Limb (tissue), 2 donors: ENCODE results near the gene RAN.
"Not testable (repeated sequence)": the region's sequence is repeated elsewhere in the genome, so short reads cannot be mapped to it uniquely, and the experiment has no call there.

Source experiments
- DNase-seq, 2 donors: peaks; one replicate each; pipeline ENCODE4 v3.0.0-alpha.2; 2016; ENCODE audit errors: extremely low spot score in 2 of 2

The RAN gene

DNA sequence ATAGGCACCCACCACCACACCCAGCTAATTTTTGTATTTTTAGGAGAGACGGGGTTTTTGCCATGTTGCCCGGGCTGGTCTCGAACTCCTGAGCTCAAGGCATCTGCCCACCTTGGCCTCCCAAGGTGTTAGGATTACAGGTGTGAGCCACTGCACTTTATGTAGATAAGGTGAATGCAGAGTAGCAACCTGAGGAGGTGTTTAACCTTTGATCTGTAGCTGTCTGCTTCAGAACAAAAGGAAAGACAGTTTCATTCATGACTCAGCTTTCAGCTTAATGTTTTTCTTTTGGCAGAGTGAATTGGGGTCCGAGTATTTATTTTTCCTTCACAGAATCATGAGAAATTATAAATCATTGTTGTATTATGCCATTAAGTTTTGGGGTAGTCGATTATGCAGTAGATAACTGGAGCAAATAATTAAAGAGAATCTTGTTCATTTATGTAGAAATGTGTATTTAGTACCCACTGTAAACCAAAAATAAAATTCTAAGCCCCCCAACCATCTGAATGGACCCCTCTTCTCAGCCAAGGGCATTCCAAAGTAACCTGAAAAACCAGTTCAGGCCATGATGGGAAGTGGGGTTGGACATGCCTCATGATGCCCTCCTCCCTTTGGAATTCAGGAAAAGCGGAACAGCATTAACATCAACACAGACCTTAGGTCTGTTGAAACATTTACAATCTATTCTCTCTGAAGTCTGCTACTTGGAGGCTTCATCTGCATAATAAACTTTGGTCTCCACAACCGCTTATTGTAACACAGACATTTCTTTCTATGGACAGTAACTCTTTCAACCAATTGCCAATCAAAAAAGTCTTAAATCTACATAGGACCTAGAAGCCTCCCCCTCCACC lies 22.1 kb upstream of the RAN start:
- DNase-seq = no peak

DNA sequence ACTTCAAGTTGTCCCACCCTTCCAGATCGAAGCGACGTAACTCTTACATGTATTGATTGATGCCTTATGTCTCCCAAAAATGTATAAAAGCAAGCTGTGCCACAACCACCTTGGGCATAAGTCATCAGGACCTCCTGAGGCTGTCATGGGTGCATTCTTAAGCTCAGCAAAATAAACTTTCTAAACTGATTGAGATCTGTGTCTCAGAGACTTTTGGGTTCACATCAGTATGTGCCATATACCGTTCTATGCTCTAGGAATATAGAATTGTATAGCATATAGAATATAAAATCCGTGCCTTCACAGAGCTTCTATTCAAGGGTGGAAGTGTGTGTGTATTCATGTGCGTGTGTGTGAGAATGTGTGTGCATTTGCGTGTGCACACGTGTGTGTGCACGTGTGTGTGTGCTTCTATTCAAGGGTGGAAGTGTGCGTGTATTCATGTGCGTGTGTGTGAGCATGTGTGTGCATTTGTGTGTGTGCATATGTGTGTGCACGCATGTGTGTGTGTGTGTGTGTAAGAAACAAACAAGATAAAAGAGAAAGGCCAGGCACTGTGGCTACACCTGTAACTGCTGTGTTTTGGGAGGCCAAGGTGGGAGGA lies 21.3 kb upstream of the RAN start:
- no peak for DNase-seq

GRCh38 chr12:130856088-130856487 lies 15.8 kb upstream of the RAN start:
- no peak for DNase-seq

DNA sequence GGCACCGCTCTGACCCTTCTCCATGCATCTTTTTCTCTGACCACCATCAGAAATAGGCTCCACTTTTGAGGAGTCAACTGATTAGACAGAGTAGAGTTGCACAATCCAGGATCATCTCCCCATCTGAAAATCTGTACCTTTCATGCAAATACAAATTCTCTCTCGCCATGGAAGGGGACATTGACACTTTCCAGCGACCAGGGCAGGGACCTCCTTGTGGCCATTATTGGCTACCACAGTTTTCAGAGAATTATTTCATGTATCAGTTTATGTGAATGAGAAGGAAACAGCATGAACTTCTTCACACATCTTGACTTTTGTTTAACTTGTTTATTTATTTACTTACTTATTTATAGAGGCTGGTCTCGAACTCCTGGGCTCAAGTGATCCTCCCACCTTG lies 13.8 kb upstream of the RAN start:
- DNase-seq = no peak

GRCh38 chr12:130859161-130859560 lies 12.7 kb upstream of the RAN start:
- DNase-seq = no peak

- DNase-seq = no peak
Measured at GRCh38 chr12:130860311-130860710, 11.6 kb upstream of the RAN start.

DNA sequence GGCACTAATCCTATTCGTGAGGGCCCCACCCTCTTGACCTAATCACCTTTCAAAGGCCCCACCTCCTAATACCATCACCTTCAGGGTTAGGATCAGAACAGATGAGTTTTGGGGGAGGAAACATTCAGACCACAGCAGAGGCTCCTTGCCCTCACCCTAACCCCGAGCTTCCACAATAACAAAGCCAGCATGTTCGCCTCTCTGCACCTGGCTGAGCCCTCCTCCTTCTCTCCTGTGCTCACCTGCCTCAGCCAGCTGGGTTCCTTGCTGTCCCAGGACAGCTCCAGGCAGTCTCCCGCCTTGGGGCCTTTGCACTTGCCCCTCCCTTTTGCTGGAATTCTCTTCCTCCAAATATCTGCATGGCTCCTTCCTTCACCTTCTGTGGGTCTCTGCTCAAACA lies 9.7 kb upstream of the RAN start:
- no peak for DNase-seq

DNA sequence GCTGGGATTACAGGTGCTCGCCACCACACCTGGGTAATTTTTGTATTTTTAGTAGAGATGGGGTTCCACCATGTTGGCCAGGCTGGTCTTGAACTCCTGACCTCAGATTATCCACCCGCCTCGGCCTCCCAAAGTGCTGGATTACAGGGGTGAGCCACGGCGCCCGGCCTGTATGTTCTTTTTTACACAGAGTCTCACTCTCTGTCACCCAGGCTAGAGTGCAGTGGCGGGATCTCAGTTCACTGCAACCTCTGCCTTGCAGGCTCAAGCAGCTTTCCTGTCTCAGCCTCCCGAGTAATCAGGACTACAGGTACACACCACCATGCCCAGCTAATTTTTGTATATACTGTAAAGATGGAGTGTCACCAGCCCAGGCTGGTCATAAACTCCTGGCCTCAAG lies 9.1 kb upstream of the RAN start:
- DNase-seq = not testable (repeated sequence)

DNA sequence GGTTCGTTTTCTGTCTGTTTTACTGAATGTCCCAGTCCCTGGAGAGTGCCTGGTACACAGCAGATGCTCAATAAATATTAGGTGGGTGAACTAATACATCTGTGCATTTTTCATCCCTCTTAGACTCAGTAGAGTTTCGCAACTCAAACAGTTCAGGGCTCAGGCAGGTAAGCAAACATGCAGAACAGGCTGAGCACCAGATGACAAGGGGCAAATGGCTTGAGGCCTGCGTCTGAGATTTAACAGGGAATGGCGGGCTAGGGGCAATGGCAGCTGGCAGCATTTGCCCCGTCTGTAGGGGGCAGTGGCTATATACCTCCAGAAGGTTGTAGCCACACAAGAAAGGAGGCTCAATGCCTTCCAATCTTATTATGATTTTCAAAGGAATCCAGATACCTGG lies 8.6 kb upstream of the RAN start:
- DNase-seq = no peak

DNA sequence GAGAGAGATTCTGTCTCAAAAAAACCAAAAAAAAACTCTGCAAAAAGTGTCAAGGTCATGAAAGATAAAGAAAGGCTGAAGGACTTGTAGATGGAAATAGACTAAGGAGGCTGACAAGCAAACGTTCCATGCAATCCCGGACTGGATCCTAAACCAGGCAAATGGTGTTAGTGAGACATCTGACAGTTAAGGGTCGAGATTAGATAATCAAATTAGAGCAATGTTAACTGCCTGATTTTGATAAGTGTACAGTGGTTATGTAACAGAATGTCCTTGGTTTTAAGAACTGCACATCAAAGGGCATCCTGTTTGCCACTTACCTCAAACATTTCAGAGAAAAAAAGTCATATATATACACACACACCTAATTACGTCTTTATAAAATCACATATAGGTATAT lies 3.5 kb upstream of the RAN start:
- no peak for DNase-seq

- DNase-seq = peak; percentile 63 to 78
Measured at GRCh38 chr12:130870442-130871285, 1.2 kb upstream of the RAN start.

DNA sequence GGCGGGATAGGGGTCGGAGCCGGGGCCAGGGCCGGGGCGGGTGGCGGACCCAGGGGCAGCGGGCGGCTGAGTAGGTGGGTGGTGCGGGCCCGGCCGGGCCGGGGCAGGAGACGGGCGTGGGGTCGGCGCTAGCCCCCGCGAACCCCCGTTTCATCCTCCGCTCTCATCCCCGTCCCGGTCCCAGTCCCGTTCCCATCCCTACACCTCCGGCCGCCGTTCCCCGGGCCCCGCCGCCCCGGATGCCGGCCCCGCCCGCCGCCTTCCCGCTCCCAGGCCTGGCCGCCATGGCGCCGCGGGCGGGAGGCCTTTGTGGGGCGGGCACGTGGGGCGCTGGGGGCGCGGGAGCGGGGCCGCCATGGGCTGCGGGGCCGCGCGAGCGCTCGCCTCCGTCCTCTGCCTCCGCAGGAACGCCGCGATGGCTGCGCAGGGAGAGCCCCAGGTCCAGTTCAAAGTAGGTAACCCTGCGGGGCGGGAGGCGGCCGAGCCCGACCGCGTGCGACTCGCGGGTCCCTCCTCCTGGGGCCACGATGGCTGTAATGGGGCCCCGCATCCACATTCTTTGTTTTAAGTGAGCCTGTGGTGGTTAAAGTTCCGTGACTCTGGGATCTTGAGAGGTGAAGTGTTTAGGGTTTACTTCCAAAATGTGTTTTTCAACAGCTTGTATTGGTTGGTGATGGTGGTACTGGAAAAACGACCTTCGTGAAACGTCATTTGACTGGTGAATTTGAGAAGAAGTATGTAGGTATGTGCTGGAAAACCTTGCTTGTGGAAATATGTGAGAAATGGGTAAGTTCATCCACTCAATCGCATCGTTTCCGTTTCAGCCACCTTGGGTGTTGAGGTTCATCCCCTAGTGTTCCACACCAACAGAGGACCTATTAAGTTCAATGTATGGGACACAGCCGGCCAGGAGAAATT lies 572 bp downstream of the RAN start:
- DNase-seq = peak in 1 of 2 donors; percentile 8

GRCh38 chr12:130873106-130873795 lies 1.4 kb downstream of the RAN start:
- no peak for DNase-seq

GRCh38 chr12:130873825-130874224 lies 2.0 kb downstream of the RAN start:
- no peak for DNase-seq

- no peak for DNase-seq
Measured at GRCh38 chr12:130874696-130875095, 2.8 kb downstream of the RAN start.

- no peak for DNase-seq
Measured at GRCh38 chr12:130875193-130875592, 3.3 kb downstream of the RAN start.

GRCh38 chr12:130875708-130876107 lies 3.8 kb downstream of the RAN start:
- not testable (repeated sequence) for DNase-seq

- no peak for DNase-seq
Measured at GRCh38 chr12:130876297-130876696, 4.4 kb downstream of the RAN start.

- no peak for DNase-seq
Measured at GRCh38 chr12:130876758-130877157, 4.9 kb downstream of the RAN start.

GRCh38 chr12:130877333-130877732 lies 5.5 kb downstream of the RAN start:
- DNase-seq = no peak
